Common myeloid progenitor, CD34-positive (primary cell): ENCODE results near the gene OAS3.
"Not testable (repeated sequence)": the region's sequence is repeated elsewhere in the genome, so short reads cannot be mapped to it uniquely, and the experiment has no call there.

Experiments
- CTCF ChIA-PET: fragments of 350-600 bp; sonication (Branson Sonifier 250); formaldehyde crosslinking; loops from one replicate; lab custom pipeline; 2021; ENCODE audit warnings: antibody characterized with exemption; lab: Charles Lee
- POLR2A ChIA-PET: fragments of 350-600 bp; sonication (Branson Sonifier 250); formaldehyde crosslinking; loops from one replicate; lab custom pipeline; 2021; ENCODE audit warnings: antibody characterized with exemption; lab: Charles Lee
- DNase-seq, 3 donors: peaks; one replicate each; pipeline versions ENCODE4 v3.0.0 to v3.0.0-alpha.2; 2013
- H3K27ac ChIP-seq, 2 experiments: 1 replicate in 1 of 2; 2 replicates in 1 of 2; pipeline ENCODE4 v1.7.0; 2013; ENCODE audit warnings: inconsistent platforms in 2 of 2, low read length in 2 of 2, mild to moderate bottlenecking in 2 of 2, low read depth in 1 of 2, moderate library complexity in 1 of 2; ENCODE audit not compliant: severe bottlenecking in 2 of 2, insufficient read depth in 1 of 2, poor library complexity in 1 of 2
- H3K27me3 ChIP-seq, 5 experiments: replicated peaks in 2 of 5; 1 replicate in 3 of 5; 2 replicates in 2 of 5; pipeline versions ENCODE4 v1.6.1 to v1.7.0; 2013; ENCODE audit warnings: low read length in 4 of 5, mild to moderate bottlenecking in 2 of 5, moderate library complexity in 2 of 5, inconsistent platforms in 1 of 5; ENCODE audit not compliant: insufficient read depth in 5 of 5, control insufficient read depth in 4 of 5
- H3K36me3 ChIP-seq, 4 experiments: 1 replicate in 2 of 4; 2 replicates in 2 of 4; pipeline versions ENCODE4 v1.6.1 to v1.7.0; 2013; ENCODE audit warnings: low read length in 3 of 4, control low read depth in 1 of 4, mild to moderate bottlenecking in 1 of 4; ENCODE audit not compliant: control insufficient read depth in 4 of 4, insufficient read depth in 4 of 4
- H3K4me1 ChIP-seq, 4 experiments: 1 replicate in 3 of 4; 2 replicates in 1 of 4; pipeline versions ENCODE4 v1.6.1 to v1.7.1; 2013; ENCODE audit warnings: low read length in 3 of 4, mild to moderate bottlenecking in 3 of 4, control low read depth in 1 of 4, inconsistent platforms in 1 of 4, moderate library complexity in 1 of 4; ENCODE audit not compliant: control insufficient read depth in 4 of 4, insufficient read depth in 4 of 4; ENCODE audit errors: control extremely low read depth in 1 of 4
- H3K4me3 ChIP-seq, 7 experiments: 1 replicate in 4 of 7; 2 replicates in 3 of 7; pipeline versions ENCODE4 v1.5.1 to v1.7.0; 2013; ENCODE audit warnings: mild to moderate bottlenecking in 7 of 7, low read length in 6 of 7, moderate library complexity in 6 of 7, inconsistent platforms in 2 of 7, low read depth in 2 of 7, control low read depth in 1 of 7; ENCODE audit not compliant: insufficient read depth in 4 of 7, control insufficient read depth in 1 of 7; ENCODE audit errors: extremely low read depth in 1 of 7
- H3K9me3 ChIP-seq, 5 experiments: 1 replicate in 4 of 5; 2 replicates in 1 of 5; pipeline versions ENCODE4 v1.6.1 to v1.7.1; 2013; ENCODE audit warnings: low read length in 4 of 5, mild to moderate bottlenecking in 2 of 5, inconsistent platforms in 1 of 5, low read depth in 1 of 5, moderate library complexity in 1 of 5; ENCODE audit not compliant: control insufficient read depth in 4 of 5, insufficient read depth in 2 of 5; ENCODE audit errors: control extremely low read depth in 1 of 5
- WGBS: methylation state at CpG from one replicate; pipeline ENCODE4 v1.1.5; 2013; ENCODE audit not compliant: insufficient coverage; 5-methylcytosine and 5-hydroxymethylcytosine counted together

OAS3 gene

GRCh38 chr12:112908548-112908947, 29.7 kb upstream of the OAS3 start:
- DNase-seq, result no peak
- ChIA-PET POLR2A (interaction anchor here (0.6 to 2.3 kb wide), 2 partner anchors 16 to 19 kb away, joined by 3 to 5 read pairs; no protein-coding TSS in a partner anchor), CTCF (interaction anchor here (1.1 to 1.7 kb wide), 5 partner anchors 8 to 85 kb away, joined by 3 to 4 read pairs (median 3); no protein-coding TSS in a partner anchor)
- peaks cover 7 to 32% (median 22%) of the 10 kb centered on the region in 4 experiments for H3K4me1 ChIP-seq
- H3K27me3 ChIP-seq, result no peaks in the 10 kb centered on the region
- peaks cover 0 to 15% (median 14%) of the 10 kb centered on the region in 5 experiments for H3K9me3 ChIP-seq
- H3K4me3 ChIP-seq, result no peak overlapping the region
- 94% methylated on average over 12 of the region's 12 CpGs for WGBS
- no peak overlapping the region for H3K27ac ChIP-seq
- H3K36me3 ChIP-seq, result peaks cover 0 to 19% (median 3%) of the 10 kb centered on the region in 4 experiments

DNA sequence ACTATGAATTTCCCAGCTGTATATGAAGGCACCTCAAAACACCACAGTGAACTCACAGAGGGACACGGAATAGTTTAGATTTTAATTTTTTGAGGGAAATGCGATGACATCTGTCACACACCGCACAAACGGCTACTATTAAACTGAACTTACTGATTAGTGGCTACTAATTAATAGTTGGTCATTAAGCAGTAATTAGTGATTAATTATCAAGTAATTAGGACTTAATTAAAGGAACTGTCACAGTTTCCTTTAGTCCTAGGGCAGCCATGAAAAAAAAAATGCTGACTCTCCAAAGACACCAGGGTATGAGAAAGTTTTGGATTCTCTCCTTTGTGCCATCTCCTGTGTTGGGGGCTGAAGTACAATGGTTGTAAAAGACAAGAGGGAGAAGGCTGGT, 28.6 kb upstream of the OAS3 start:
- WGBS, result no CpG with 5 or more reads among the region's 4 CpGs
- CTCF ChIA-PET, result interaction anchor here (1.1 kb wide), 1 partner anchor 83 kb away, joined by 3 read pairs; no protein-coding TSS in a partner anchor
- H3K27ac ChIP-seq, result no peak overlapping the region

GRCh38 chr12:112913038-112913688, 25.1 kb upstream of the OAS3 start:
- H3K27me3 ChIP-seq, result no peaks in the 10 kb centered on the region
- H3K9me3 ChIP-seq, result peaks cover 0 to 19% (median 14%) of the 10 kb centered on the region in 5 experiments
- H3K4me3 ChIP-seq, result no peak overlapping the region
- H3K4me1 ChIP-seq, result peaks cover 0 to 4% (median 1%) of the 10 kb centered on the region in 4 experiments
- DNase-seq, result peak in 2 of 3 donors; percentile 34 to 47
- ChIA-PET CTCF (no interaction called here), POLR2A (no interaction called here)
- peaks cover 2 to 36% (median 6%) of the 10 kb centered on the region in 4 experiments for H3K36me3 ChIP-seq
- no CpG with 5 or more reads among the region's 1 CpG for WGBS
- no peak overlapping the region for H3K27ac ChIP-seq

More for the DNA sequence above, 28.6 kb upstream of the OAS3 start:
- Histone ChIP-seq H3K9me3 (peaks cover 0 to 19% (median 14%) of the 10 kb centered on the region in 5 experiments), H3K4me3 (no peak overlapping the region), H3K27me3 (no peaks in the 10 kb centered on the region), H3K4me1 (peaks cover 7 to 28% (median 21%) of the 10 kb centered on the region in 4 experiments), H3K36me3 (peaks cover 0 to 19% (median 3%) of the 10 kb centered on the region in 4 experiments)
- POLR2A ChIA-PET, result no interaction called here
- no peak for DNase-seq

- H3K27ac ChIP-seq, POLR2A ChIA-PET, DNase-seq, H3K4me1 ChIP-seq, H3K4me3 ChIP-seq, H3K27me3 ChIP-seq, CTCF ChIA-PET: not testable (repeated sequence)
- Histone ChIP-seq H3K9me3 (peaks cover 0 to 19% (median 14%) of the 10 kb centered on the region in 5 experiments), H3K36me3 (peaks cover 6 to 44% (median 9%) of the 10 kb centered on the region in 4 experiments)
- no CpG with 5 or more reads among the region's 2 CpGs for WGBS
Measured at GRCh38 chr12:112913888-112914287, 24.4 kb upstream of the OAS3 start.

DNA sequence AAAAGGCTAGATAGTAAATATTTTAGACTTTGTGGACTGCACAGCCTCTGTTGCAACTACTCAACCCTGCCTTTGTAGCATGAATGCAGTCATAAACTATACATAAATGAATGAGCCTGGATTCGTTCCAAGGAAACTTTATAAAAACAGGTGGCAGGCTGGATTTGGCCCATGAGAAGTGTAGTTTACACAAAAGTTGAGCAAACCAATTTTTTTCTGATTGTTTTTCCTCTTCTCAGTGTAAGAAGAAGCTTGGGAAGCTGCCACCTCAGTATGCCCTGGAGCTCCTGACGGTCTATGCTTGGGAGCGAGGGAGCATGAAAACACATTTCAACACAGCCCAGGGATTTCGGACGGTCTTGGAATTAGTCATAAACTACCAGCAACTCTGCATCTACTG, 22.0 kb upstream of the OAS3 start:
- ChIA-PET CTCF (interaction anchor here (1.1 to 1.9 kb wide), 2 partner anchors 8 to 12 kb away, joined by 3 to 5 read pairs; no protein-coding TSS in a partner anchor), POLR2A (no interaction called here)
- H3K36me3 ChIP-seq, result peaks cover 6 to 45% (median 11%) of the 10 kb centered on the region in 4 experiments
- no peak overlapping the region for H3K4me3 ChIP-seq
- peaks cover 0 to 19% (median 10%) of the 10 kb centered on the region in 5 experiments for H3K9me3 ChIP-seq
- H3K27me3 ChIP-seq, result no peaks in the 10 kb centered on the region
- no peak for DNase-seq
- no peak overlapping the region for H3K27ac ChIP-seq
- 100% methylated on average over 2 of the region's 5 CpGs for WGBS
- no peaks in the 10 kb centered on the region for H3K4me1 ChIP-seq

- DNase-seq, result no peak
- no peaks in the 10 kb centered on the region for H3K9me3 ChIP-seq
- no peaks in the 10 kb centered on the region for H3K4me1 ChIP-seq
- ChIA-PET POLR2A (no interaction called here), CTCF (interaction anchor here (0.7 to 2.9 kb wide), 2 partner anchors 12 to 73 kb away, joined by 3 to 8 read pairs; no protein-coding TSS in a partner anchor)
- H3K27ac ChIP-seq, result no peak overlapping the region
- 97% methylated on average over 6 of the region's 6 CpGs for WGBS
- H3K27me3 ChIP-seq, result no peaks in the 10 kb centered on the region
- H3K4me3 ChIP-seq, result no peak overlapping the region
- H3K36me3 ChIP-seq, result peaks cover 2 to 33% (median 11%) of the 10 kb centered on the region in 4 experiments
Measured at GRCh38 chr12:112919121-112919520, 19.2 kb upstream of the OAS3 start.

DNA sequence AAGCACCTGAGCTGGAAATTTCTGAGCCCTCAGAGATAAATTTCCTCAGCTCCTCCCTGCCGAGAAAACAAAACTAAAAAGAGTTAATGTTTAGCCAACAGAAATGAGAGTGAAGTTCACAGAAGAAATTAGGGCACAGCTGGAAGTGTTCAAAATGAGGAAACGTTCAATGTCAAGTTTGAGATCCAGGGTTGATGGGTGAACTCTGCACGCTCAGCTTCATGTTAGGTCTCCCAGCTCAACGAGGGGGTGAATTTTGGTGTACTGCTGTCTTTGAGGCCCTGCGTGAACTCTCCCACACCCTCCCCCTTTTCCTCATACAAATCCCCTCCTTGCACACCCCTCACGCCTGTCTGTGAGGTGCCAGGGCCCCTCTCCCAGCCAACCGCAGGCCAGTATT, 13.3 kb upstream of the OAS3 start:
- POLR2A ChIA-PET, result interaction anchor here (0.7 to 1.8 kb wide), 2 partner anchors 18 to 38 kb away, joined by 4 to 5 read pairs; partner anchors contain the start of gene OAS1
- CTCF ChIA-PET, result interaction anchor here (0.6 to 1.4 kb wide), 5 partner anchors 17 to 333 kb away, joined by 3 to 4 read pairs (median 3); no protein-coding TSS in a partner anchor

More for the DNA sequence above, 13.3 kb upstream of the OAS3 start:
- no peaks in the 10 kb centered on the region for H3K36me3 ChIP-seq
- WGBS, result 16% methylated on average over 6 of the region's 7 CpGs
- H3K4me3 ChIP-seq, result peak overlapping the region in 1 of 7 experiments; percentile 38
- DNase-seq, result peak in 2 of 3 donors; percentile 41 to 59
- H3K27me3 ChIP-seq, result no peaks in the 10 kb centered on the region
- H3K9me3 ChIP-seq, result peaks cover 0 to 4% (median 0%) of the 10 kb centered on the region in 5 experiments
- no peak overlapping the region for H3K27ac ChIP-seq
- peaks cover 0 to 12% (median 7%) of the 10 kb centered on the region in 4 experiments for H3K4me1 ChIP-seq
